Measurements from ENCODE around the gene ACE. TPM values are rescaled to one million over a fixed set of nuclear protein-coding genes. Genes with fewer than 3 reads are reported as not detected.
A peak's percentile ranks its signal among the peaks of the same experiment; 100 is the strongest.

Gene ACE
- total and polyA plus RNA-seq, 3 experiments from 2014 or later: 4.6 to 5.5 (median 4.7) TPM

- no peak overlapping the region for H3K27ac Mint-ChIP-seq
- DNase-seq: no peak
- Histone ChIP-seq H3K36me3 (ENCODE audit: insufficient read depth, low read length) (no peaks in the 10 kb centered on the region), H3K27me3 (ENCODE audit: insufficient read depth, low read length, poor library complexity, severe bottlenecking) (peaks cover 13% of the 10 kb centered on the region), H3K27ac (ENCODE audit: low read depth, low read length) (no peak overlapping the region), H3K4me1 (ENCODE audit: insufficient read depth, low read length) (no peaks in the 10 kb centered on the region), H3K4me3 (ENCODE audit: low read length) (no peak overlapping the region), H3K9me3 (ENCODE audit: low read length) (no peaks in the 10 kb centered on the region)
- H3K27me3 Mint-ChIP-seq: peaks cover 20 to 38% of the 10 kb centered on the region in 2 donors
- H3K9me3 Mint-ChIP-seq: no peaks in the 10 kb centered on the region
- no peaks in the 10 kb centered on the region for H3K36me3 Mint-ChIP-seq
- H3K4me3 Mint-ChIP-seq: no peak overlapping the region
- H3K4me1 Mint-ChIP-seq: peaks cover 0 to 8% (median 8%) of the 10 kb centered on the region in 3 donors
- POLR2A ChIA-PET: no interaction called here
- CTCF ChIA-PET: no interaction called here
These were observed 48.5 kb downstream of the ACE start for GRCh38 chr17:63525190-63525946.

GRCh38 chr17:63526861-63527260 lies 50.0 kb downstream of the ACE start:
- H3K27me3 ChIP-seq (ENCODE audit: insufficient read depth, low read length, poor library complexity, severe bottlenecking): peaks cover 13% of the 10 kb centered on the region
- no peaks in the 10 kb centered on the region for H3K4me1 ChIP-seq (ENCODE audit: insufficient read depth, low read length)
- H3K4me3 ChIP-seq (ENCODE audit: low read length): no peak overlapping the region
- H3K27me3 Mint-ChIP-seq: peaks cover 13 to 31% of the 10 kb centered on the region in 2 donors
- no peaks in the 10 kb centered on the region for H3K9me3 Mint-ChIP-seq
- no peak overlapping the region for H3K27ac Mint-ChIP-seq
- CTCF ChIA-PET: no interaction called here
- H3K4me1 Mint-ChIP-seq: peaks cover 0 to 8% (median 8%) of the 10 kb centered on the region in 3 donors
- no peak overlapping the region for H3K27ac ChIP-seq (ENCODE audit: low read depth, low read length)
- POLR2A ChIA-PET: no interaction called here
- H3K4me3 Mint-ChIP-seq: no peak overlapping the region
- DNase-seq: no peak
- no peaks in the 10 kb centered on the region for H3K36me3 Mint-ChIP-seq
- no peaks in the 10 kb centered on the region for H3K36me3 ChIP-seq (ENCODE audit: insufficient read depth, low read length)
- H3K9me3 ChIP-seq (ENCODE audit: low read length): no peaks in the 10 kb centered on the region

DNA sequence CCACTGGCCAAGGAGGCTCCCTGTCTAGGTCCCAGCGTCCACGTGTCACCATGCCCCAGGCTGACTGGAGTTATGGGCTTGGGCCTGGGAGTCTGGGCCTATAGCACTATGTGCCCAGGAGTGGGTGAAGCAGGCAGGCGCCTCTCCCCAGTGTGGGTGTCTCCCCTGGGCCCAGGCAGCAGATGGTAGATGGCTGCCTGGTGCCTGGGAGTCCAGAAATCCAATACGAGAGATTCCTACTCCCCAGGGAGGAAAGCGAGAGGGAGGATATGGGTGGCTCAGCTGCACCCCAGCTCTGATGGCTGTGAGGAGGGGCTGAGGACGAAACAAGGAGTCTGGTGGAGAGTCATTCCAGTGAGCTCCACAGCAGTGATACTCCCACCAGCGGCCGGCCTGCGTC lies 51.3 kb downstream of the ACE start:
- ChIA-PET POLR2A (no interaction called here), CTCF (no interaction called here)
- peaks cover 13 to 28% of the 10 kb centered on the region in 2 donors for H3K27me3 Mint-ChIP-seq
- Histone ChIP-seq H3K4me1 (ENCODE audit: insufficient read depth, low read length) (no peaks in the 10 kb centered on the region), H3K4me3 (ENCODE audit: low read length) (no peak overlapping the region), H3K27ac (ENCODE audit: low read depth, low read length) (no peak overlapping the region), H3K36me3 (ENCODE audit: insufficient read depth, low read length) (no peaks in the 10 kb centered on the region), H3K9me3 (ENCODE audit: low read length) (no peaks in the 10 kb centered on the region), H3K27me3 (ENCODE audit: insufficient read depth, low read length, poor library complexity, severe bottlenecking) (peaks cover 13% of the 10 kb centered on the region)
- peaks cover 0 to 8% (median 8%) of the 10 kb centered on the region in 3 donors for H3K4me1 Mint-ChIP-seq
- no peak overlapping the region for H3K27ac Mint-ChIP-seq
- H3K4me3 Mint-ChIP-seq: no peak overlapping the region
- H3K9me3 Mint-ChIP-seq: no peaks in the 10 kb centered on the region
- H3K36me3 Mint-ChIP-seq: no peaks in the 10 kb centered on the region
- DNase-seq: peak in 1 of 5 donors; percentile 25

- ChIA-PET CTCF (interaction anchor here (1.0 to 1.2 kb wide), 3 partner anchors 15 to 82 kb away, joined by 3 to 5 read pairs (median 3); no protein-coding TSS in a partner anchor), POLR2A (no interaction called here)
- Mint-ChIP-seq H3K27me3 (peaks cover 7 to 14% of the 10 kb centered on the region in 2 donors), H3K4me1 (no peaks in the 10 kb centered on the region), H3K4me3 (no peak overlapping the region), H3K9me3 (no peaks in the 10 kb centered on the region), H3K27ac (no peak overlapping the region), H3K36me3 (no peaks in the 10 kb centered on the region)
- peaks cover 8% of the 10 kb centered on the region for H3K27me3 ChIP-seq (ENCODE audit: insufficient read depth, low read length, poor library complexity, severe bottlenecking)
- H3K4me1 ChIP-seq (ENCODE audit: insufficient read depth, low read length): no peaks in the 10 kb centered on the region
- H3K9me3 ChIP-seq (ENCODE audit: low read length): no peaks in the 10 kb centered on the region
- no peak overlapping the region for H3K27ac ChIP-seq (ENCODE audit: low read depth, low read length)
- no peaks in the 10 kb centered on the region for H3K36me3 ChIP-seq (ENCODE audit: insufficient read depth, low read length)
- no peak overlapping the region for H3K4me3 ChIP-seq (ENCODE audit: low read length)
- no peak for DNase-seq
These were observed 53.1 kb downstream of the ACE start for GRCh38 chr17:63529711-63530556.

GRCh38 chr17:63530557-63531021 lies 53.7 kb downstream of the ACE start:
- POLR2A ChIA-PET: no interaction called here
- no peak overlapping the region for H3K4me3 ChIP-seq (ENCODE audit: low read length)
- H3K27me3 Mint-ChIP-seq: peaks cover 4 to 14% of the 10 kb centered on the region in 2 donors
- no peaks in the 10 kb centered on the region for H3K36me3 Mint-ChIP-seq
- H3K36me3 ChIP-seq (ENCODE audit: insufficient read depth, low read length): no peaks in the 10 kb centered on the region
- H3K4me1 ChIP-seq (ENCODE audit: insufficient read depth, low read length): no peaks in the 10 kb centered on the region
- H3K27ac ChIP-seq (ENCODE audit: low read depth, low read length): no peak overlapping the region
- H3K27me3 ChIP-seq (ENCODE audit: insufficient read depth, low read length, poor library complexity, severe bottlenecking): peaks cover 3% of the 10 kb centered on the region
- H3K27ac Mint-ChIP-seq: no peak overlapping the region
- H3K9me3 ChIP-seq (ENCODE audit: low read length): no peaks in the 10 kb centered on the region
- H3K9me3 Mint-ChIP-seq: no peaks in the 10 kb centered on the region
- CTCF ChIA-PET: interaction anchor here (1.0 to 1.2 kb wide), 3 partner anchors 16 to 81 kb away, joined by 3 to 5 read pairs (median 3); no protein-coding TSS in a partner anchor
- DNase-seq: peak in 1 of 5 donors; percentile 24
- no peaks in the 10 kb centered on the region for H3K4me1 Mint-ChIP-seq
- no peak overlapping the region for H3K4me3 Mint-ChIP-seq

DNA sequence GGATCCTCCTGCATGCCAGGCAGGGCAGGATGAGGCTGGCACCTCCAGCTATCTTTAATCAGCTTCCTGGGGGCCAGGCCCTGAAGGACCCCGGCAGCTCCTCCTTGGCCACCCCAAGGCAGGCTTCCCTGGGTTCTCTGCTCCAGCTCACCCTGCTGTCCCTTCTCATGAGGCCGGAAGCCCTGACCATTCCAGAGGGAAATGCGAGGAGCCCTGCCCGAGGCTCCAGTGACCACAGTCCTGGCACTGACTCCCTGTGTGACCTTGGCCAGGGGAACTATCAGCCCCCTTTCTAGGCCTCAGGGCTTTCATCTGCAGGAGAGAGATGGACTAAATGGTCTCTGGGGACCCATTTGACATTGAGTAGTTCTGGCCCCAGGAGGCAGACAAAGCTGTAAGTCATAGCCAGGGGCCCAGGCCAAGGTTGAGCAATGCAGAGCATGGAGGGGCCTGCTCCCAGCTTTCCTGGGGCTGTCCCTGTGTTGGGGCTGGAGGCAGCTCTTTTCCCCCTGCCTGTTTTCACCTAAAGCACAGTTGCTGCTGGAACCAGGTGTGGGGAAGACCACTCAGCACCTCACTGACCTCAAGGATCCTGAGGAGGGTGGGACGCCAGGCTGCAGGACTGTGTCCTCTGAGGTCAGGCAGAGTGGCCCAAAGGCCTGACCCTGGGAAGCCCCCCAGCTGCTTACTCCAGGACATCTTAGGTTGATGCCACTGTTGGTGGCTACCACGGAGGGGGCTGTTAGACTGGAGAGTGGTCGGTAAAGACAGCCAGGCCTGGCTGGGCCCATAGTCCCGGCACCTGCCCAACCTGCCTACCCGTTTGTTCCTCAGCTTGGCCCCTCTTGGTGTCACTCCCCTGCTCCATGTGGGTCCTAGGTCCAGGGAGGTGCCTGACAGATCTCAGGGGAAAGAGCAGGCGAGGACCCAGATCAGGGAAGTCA lies 54.4 kb downstream of the ACE start:
- Histone ChIP-seq H3K27me3 (ENCODE audit: insufficient read depth, low read length, poor library complexity, severe bottlenecking) (no peaks in the 10 kb centered on the region), H3K27ac (ENCODE audit: low read depth, low read length) (no peak overlapping the region), H3K36me3 (ENCODE audit: insufficient read depth, low read length) (no peaks in the 10 kb centered on the region), H3K4me3 (ENCODE audit: low read length) (no peak overlapping the region), H3K9me3 (ENCODE audit: low read length) (no peaks in the 10 kb centered on the region), H3K4me1 (ENCODE audit: insufficient read depth, low read length) (no peaks in the 10 kb centered on the region)
- CTCF ChIA-PET: no interaction called here
- no peaks in the 10 kb centered on the region for H3K9me3 Mint-ChIP-seq
- POLR2A ChIA-PET: no interaction called here
- H3K4me3 Mint-ChIP-seq: no peak overlapping the region
- peak in 1 of 5 donors; percentile 21 for DNase-seq
- no peaks in the 10 kb centered on the region for H3K4me1 Mint-ChIP-seq
- H3K27me3 Mint-ChIP-seq: peaks cover 4 to 18% of the 10 kb centered on the region in 2 donors
- no peaks in the 10 kb centered on the region for H3K36me3 Mint-ChIP-seq
- H3K27ac Mint-ChIP-seq: no peak overlapping the region

- no peaks in the 10 kb centered on the region for H3K9me3 ChIP-seq (ENCODE audit: low read length)
- ChIA-PET CTCF (no interaction called here), POLR2A (no interaction called here)
- Mint-ChIP-seq H3K4me1 (peaks cover 0 to 3% (median 2%) of the 10 kb centered on the region in 3 donors), H3K36me3 (no peaks in the 10 kb centered on the region), H3K27me3 (peaks cover 13 to 25% of the 10 kb centered on the region in 2 donors), H3K27ac (no peak overlapping the region), H3K4me3 (no peak overlapping the region), H3K9me3 (no peaks in the 10 kb centered on the region)
- DNase-seq: peak in 1 of 5 donors; percentile 43
- no peaks in the 10 kb centered on the region for H3K36me3 ChIP-seq (ENCODE audit: insufficient read depth, low read length)
- H3K27me3 ChIP-seq (ENCODE audit: insufficient read depth, low read length, poor library complexity, severe bottlenecking): no peaks in the 10 kb centered on the region
- no peak overlapping the region for H3K27ac ChIP-seq (ENCODE audit: low read depth, low read length)
- H3K4me3 ChIP-seq (ENCODE audit: low read length): no peak overlapping the region
- H3K4me1 ChIP-seq (ENCODE audit: insufficient read depth, low read length): no peaks in the 10 kb centered on the region
These were observed 56.7 kb downstream of the ACE start for GRCh38 chr17:63533433-63534077.
